HUDEP-2 (cell line): Measurements from ENCODE around the gene CPNE2.

Experiments used
- DNase-seq, 76 experiments: peaks; one replicate each; lab custom pipeline; 2025; ENCODE audit not compliant: unreplicated experiment in 76 of 76; lab: John Stamatoyannopoulos, UW

Gene CPNE2

DNA sequence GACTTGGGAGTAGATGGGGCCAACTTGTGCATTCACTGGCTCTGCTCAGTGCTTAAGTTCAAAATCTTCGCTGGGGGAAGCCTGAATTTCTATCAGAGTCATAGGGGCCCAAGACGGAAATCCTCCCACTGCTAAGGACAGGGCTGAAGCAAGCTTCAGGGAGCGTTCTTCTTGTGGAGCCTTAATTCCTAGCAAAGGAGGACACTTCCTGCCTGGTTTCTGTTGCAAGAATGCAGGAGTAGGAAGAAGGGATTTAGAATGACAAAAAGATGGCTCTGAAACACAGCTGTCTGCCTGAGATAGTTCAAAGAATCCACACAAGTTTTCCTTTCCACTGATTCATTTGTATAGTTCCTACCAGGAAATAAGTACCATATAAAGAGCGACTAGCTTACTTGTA, 67.1 kb downstream of the CPNE2 start:
- no peak for DNase-seq

DNA sequence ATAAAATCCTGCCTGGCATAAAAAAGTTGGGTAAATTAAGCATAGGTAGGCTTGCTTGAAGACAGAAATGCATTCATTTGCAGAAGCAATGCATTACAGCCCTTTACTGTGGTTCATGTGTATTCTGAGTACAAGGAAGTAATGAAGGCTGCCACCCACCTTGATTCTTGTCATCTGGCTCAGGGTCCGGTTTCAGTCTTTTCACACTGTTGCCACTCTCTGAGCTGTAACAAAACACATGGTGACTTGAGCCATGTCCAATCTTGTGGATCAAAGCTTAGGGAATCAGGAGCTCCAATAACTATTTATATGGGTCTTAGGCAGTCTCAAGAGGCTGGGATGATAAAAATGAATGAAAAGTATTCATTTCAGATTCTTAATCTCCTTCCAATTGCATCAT, 71.5 kb downstream of the CPNE2 start:
- DNase-seq, result no peak

- no peak for DNase-seq
Observed at GRCh38 chr16:57165483-57165882, 73.1 kb downstream of the CPNE2 start.

GRCh38 chr16:57165938-57166337, 73.6 kb downstream of the CPNE2 start:
- peak in 62 of 76 experiments; percentile 10 to 88 (median 43) for DNase-seq

DNA sequence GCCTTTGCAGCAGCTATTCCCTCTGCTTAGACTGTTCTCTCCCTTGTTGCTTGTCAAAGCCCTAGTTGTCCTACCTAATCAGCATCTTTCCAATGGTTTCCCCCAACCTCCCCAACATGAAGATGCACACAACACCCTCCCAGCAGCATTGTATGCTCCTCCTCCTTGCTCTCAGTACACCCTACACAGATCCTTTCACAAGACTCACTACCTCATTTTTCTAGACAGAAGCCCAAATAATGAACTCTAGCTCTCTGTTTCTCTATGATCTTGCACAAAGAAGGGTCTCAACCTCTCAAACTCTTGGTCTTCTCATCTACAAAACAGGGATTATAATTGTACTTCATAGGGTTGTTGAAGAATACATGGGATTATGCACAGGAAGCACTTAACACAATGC, 74.1 kb downstream of the CPNE2 start:
- no peak for DNase-seq

- no peak for DNase-seq
Observed at GRCh38 chr16:57166951-57167350, 74.6 kb downstream of the CPNE2 start.

GRCh38 chr16:57167538-57167937, 75.2 kb downstream of the CPNE2 start:
- DNase-seq, result no peak

- peak in 13 of 76 experiments; percentile 4 to 42 (median 9) for DNase-seq
Observed at GRCh38 chr16:57167953-57168352, 75.6 kb downstream of the CPNE2 start.

GRCh38 chr16:57169327-57169726, 76.9 kb downstream of the CPNE2 start:
- DNase-seq, result no peak

DNA sequence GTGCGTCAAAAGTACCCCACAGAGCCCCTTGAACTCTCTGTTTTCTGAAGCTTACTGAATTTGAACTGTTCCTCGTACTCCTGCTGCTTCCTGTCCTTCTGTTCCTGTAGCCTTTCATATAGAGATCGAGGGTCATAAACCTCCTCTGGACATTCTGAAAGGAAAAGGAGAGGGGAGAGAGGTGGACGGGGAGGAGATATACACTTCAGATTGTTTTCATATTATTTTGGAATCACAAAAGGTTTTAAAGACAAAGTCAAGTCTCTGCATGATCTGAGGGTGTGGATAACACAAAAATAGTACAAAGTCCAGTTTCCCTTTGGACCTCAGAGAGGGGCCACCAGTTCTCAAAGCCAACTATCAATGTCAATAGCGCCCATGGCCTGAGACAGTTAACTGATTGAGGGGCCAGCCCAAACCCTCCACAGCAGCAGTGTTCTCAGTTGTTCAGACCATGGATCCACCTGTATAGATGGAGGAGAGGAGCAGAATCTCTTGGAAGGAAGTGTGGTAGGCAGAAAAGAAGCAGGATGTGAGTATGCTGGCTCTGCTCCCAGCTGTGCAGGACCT, 80.4 kb downstream of the CPNE2 start:
- DNase-seq, result no peak

DNA sequence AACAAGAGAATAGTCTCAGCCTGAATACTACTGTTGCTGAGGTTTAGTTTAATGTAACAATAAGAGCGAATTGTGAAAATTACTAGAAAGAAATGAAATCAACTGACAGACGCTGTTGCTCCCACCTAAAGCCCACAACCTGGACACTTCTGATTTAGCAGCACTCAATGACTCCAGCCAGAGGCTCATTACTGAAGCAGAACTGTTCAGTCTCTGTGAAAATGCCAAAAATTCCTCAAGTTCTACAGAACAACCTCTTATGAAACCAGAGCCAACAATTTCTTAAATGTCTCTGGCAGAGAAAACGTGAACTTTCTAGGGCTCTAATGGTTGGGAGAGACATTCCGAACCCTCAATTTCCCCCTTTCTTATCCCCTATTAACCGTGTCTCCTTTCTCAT, 83.5 kb downstream of the CPNE2 start:
- DNase-seq, result no peak

DNA sequence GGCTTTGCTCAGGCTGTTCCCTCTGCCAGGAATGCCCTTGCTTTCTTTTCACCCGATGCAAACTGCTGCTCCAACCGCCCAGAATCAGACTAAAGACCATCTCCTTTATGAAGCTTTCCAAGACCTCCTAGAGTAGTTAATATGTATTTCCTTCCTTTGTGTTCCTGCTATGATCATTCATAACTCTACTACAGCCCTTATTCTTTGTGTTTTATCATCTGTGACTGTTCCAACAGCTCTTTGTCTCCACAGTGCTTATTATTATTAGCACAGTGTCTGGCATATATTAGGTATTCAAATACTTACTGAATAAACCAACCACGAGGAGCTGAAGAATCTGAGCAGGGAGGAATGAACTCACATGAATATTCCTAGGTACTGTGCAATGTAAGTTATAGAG, 85.8 kb downstream of the CPNE2 start:
- DNase-seq, result no peak

GRCh38 chr16:57178793-57179212, 86.4 kb downstream of the CPNE2 start:
- DNase-seq, result no peak

DNA sequence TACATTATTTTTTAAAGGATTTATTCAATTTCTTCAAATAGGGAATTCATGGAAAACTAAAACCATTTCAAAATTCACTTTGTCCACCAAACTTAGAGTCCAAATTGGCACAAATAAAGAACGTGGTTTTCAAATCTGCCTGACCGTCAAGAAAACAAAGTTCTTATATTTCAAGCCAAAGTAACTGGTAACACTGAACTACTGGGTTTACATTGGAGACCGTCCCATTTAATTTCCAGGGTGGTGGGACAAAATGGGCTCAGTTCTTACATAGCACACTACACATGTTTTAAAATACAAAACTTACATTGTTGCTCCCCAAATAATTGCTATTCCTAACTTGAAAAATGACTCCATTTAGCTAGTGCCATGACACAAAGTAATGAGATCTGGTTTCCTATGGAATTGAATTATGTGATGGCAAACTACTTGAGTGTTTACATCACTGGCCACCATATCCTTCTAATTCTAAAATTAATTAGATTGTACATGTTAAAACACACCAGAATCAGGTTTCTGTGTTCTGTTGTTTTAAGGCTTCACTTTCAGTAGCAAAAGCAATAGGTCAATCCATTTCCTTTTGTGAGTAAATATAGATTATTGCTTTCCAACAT, 86.9 kb downstream of the CPNE2 start:
- no peak for DNase-seq

DNA sequence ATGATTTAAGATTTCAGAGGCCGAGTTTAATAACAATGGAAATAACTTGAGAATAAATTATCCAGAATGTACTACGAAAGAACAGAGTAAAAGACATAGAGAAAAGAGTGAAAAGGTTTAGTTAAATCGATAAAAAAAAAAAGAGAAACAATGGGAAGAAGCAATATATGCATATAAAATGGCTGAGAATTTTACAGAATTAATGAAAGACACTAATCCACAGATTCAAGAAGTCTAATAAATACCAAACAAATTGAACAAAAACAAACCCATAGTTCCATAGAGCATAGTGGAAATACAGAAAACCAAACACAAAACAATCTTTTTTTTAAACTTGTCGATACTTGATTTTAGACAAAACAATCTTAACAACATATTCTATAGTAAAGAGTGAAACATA, 91.7 kb downstream of the CPNE2 start:
- no peak for DNase-seq

DNA sequence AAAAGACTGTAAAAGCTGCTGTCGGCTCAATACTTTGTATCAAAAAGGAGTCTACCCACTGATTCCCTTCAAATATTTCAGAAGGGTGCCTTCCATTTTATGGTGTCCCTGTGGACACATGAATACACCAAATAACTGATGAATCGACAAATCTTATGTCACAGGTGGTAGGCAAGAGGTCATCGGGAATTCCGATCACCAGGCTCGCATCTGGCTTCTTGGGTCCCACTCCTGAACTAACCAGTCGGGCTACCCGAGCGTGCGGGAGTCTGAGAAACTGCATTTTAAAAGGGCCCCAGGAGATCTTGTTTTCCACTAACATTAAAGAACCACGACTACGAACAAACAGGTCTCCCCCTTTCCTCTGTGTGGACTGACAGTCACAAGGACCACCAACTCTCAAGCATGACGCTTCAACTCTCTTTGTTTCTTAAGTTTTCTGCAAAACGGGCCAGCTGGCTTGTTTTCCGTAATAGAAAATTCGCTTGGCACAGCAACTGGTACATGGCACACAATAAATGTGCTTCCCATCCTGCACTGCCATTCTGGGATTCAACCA, 92.6 kb downstream of the CPNE2 start:
- peak in 1 of 76 experiments; percentile 26 for DNase-seq

DNA sequence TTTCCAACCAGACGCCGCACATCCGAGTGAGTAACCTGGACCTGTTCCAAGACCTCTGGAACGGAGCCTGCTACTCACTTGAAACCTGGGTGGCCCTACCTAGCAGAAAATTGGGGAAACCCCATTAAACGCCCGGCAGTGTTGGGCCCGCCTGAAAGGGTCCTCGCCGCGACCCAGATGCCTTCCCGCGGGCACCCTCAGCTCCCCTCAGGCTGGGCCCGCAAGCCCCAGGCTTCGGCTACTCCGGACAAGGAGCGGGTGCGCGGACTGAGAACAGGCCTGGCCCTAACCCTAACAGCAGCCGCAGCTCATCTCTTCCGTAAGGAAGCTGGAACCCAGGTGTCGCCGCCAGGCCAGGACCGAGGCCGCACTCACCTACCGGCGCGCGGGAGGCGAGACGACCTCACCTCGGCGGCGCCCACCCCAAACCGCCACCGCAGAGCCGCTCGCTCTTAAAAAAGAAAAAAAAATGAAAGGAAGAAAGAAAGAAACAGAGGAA, 93.1 kb downstream of the CPNE2 start:
- DNase-seq, result peak in 36 of 76 experiments; percentile 2 to 70 (median 24)

GRCh38 chr16:57185945-57186871, 93.8 kb downstream of the CPNE2 start, which contains the start of the genes PSME3IP1 and RSPRY1:
TSS of gene PSME3IP1 (minus strand) at chr16:57186039. CDS start at chr16:57173854, 12,185 bp downstream.
TSS of gene RSPRY1 (plus strand) at chr16:57186329. CDS start at chr16:57204659, 18,330 bp downstream.
- DNase-seq, result peak in 75 of 76 experiments; percentile 54 to 100 (median 98)

DNA sequence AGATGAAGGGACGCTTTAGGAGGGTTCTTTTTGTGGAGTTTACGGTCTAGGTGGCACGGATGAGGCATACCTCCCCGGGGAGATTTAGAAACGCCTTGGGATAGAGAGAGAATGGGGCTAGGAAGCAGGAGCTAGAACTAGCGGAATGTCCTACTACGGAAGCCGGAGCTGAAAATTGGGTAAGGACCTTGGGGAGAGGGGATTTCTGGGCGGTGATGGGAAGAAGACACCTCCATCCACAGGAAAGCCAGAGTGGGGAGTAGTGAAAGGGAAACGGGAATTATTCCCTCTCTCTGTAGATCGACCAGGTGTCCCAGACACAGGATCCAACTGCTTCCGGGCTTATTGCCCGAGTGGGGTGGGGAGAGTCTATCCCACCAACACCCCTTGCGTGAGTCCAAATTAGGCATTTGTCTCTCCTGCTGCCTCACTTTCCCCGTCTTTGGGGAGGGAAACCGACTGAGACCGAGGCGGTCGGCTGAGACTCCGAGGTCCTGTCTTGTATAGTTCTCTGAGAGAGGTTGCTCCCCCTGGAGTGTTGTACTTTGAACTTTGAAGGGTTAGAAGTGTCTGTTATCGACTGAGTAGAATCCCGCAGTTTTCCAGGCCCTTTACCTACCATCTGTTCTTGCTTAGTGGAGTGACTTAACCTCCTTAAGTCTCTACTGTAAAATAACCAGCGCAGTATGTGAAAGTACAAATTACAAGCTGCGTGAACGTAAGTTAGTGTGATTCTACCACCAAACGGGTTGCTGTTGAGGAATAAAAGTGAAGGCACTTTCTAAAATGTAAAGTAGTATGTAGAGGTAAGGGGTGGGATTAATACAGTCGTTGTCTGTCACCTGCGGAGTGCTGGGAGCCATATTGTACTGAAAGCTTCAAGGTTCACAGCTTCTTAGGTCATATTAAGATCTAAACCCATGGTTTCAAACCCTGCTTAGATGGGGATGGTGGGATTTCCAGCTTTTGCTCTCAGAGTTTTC, 94.8 kb downstream of the CPNE2 start:
- DNase-seq, result peak in 22 of 76 experiments; percentile 2 to 31 (median 12)
